NK-92 (cell line): ENCODE data around the gene DMRTB1.
"Not testable (repeated sequence)": the region's sequence is repeated elsewhere in the genome, so short reads cannot be mapped to it uniquely, and the experiment has no call there.

ENCODE experiments used
- DNase-seq: peaks from one replicate; lab custom pipeline; 2025; ENCODE audit not compliant: unreplicated experiment; lab: John Stamatoyannopoulos, UW

DMRTB1 gene

GRCh38 chr1:53434405-53435007 is 24.7 kb upstream of the DMRTB1 start:
- DNase-seq: not testable (repeated sequence)

GRCh38 chr1:53435151-53435550 is 24.0 kb upstream of the DMRTB1 start:
- no peak for DNase-seq

- DNase-seq: no peak
Measured at GRCh38 chr1:53438427-53439336, 20.5 kb upstream of the DMRTB1 start.

- no peak for DNase-seq
Measured at GRCh38 chr1:53439337-53440207, 19.6 kb upstream of the DMRTB1 start.

GRCh38 chr1:53440633-53441032 is 18.6 kb upstream of the DMRTB1 start:
- DNase-seq: no peak

- no peak for DNase-seq
Measured at GRCh38 chr1:53442299-53442698, 16.9 kb upstream of the DMRTB1 start.

- DNase-seq: no peak
Measured at GRCh38 chr1:53446051-53446450, 13.1 kb upstream of the DMRTB1 start.

GRCh38 chr1:53447413-53447812 is 11.8 kb upstream of the DMRTB1 start:
- DNase-seq: no peak

- no peak for DNase-seq
Measured at GRCh38 chr1:53448241-53448841, 10.9 kb upstream of the DMRTB1 start.

- DNase-seq: no peak
Measured at GRCh38 chr1:53449021-53449420, 10.2 kb upstream of the DMRTB1 start.

GRCh38 chr1:53449693-53450092 is 9.5 kb upstream of the DMRTB1 start:
- DNase-seq: no peak

- DNase-seq: no peak
Measured at GRCh38 chr1:53450225-53450624, 9.0 kb upstream of the DMRTB1 start.

- no peak for DNase-seq
Measured at GRCh38 chr1:53454019-53454418, 5.2 kb upstream of the DMRTB1 start.

- DNase-seq: no peak
Measured at GRCh38 chr1:53455364-53455991, 3.7 kb upstream of the DMRTB1 start.

- DNase-seq: no peak
Measured at GRCh38 chr1:53458634-53459033, 565 bp upstream of the DMRTB1 start.

GRCh38 chr1:53460211-53460634 is 1.0 kb downstream of the DMRTB1 start:
- no peak for DNase-seq

GRCh38 chr1:53460666-53461322 is 1.6 kb downstream of the DMRTB1 start:
- DNase-seq: no peak

GRCh38 chr1:53461323-53462044 is 2.3 kb downstream of the DMRTB1 start:
- DNase-seq: no peak

- DNase-seq: no peak
Measured at GRCh38 chr1:53462193-53462592, 3.0 kb downstream of the DMRTB1 start.
